Non-pigmented ciliary epithelial cell (primary cell): ENCODE results near the gene PDPN.

Experiments used
- DNase-seq: peaks from one replicate; pipeline ENCODE4 v3.0.0-alpha.2; 2010; ENCODE audit warnings: low read depth

Gene PDPN

DNA sequence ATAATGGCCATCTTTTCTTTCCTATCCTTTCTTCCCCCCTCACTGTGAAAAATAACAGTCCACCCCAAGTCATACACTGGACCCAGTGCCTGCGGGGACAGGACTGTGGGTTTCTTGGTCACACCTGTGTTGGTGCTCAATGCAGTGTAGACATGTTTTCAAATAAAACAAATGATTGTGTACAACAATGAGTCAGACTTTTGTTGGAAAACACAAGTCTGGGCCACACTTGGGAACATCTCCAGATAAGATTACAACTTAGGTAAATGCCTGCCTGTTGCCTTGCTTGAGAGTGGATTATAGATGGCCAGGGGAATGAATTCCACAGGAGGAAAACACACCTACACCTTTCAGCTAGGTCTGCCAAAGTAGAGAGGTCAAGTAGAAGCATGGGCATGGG lies 34.1 kb downstream of the PDPN start:
- no peak for DNase-seq

DNA sequence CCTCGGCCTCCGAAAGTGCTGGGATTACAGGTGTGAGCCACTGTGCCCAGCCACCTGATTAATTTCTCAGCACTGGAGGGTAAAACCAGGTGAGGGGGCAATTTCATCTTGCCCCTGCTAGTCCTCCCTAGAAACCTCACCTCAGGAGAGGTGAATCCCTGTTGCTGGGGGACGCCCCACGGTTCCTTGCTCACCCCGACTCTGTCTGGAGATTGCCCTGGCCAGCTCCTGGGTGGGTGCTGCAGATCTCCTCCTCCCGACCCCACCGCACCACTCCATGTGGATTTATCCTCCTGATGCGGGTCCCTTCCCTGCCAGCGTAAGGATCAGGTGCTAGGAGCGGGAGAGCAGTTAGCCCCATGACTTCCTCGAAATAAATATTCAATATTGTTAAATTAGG lies 34.9 kb downstream of the PDPN start:
- DNase-seq = no peak

DNA sequence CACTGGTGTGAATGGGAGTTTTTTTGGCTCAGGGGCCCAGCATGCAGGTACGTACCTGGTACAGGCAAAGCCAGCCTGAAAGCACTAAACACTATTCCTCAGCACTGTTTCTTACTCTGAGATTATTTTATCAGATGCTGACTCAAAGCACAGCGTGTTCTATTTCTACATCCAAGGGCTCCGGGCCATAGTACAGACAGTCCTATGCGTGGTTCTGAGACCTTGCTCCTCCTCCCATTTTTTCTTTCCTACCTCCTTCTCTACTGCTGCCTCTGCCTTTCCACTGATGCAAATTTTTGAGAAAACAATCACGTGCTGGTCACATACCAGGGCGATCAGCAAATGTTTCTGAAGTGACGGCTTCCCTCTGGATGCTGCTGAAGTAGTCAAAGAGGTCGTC lies 36.3 kb downstream of the PDPN start:
- no peak for DNase-seq

DNA sequence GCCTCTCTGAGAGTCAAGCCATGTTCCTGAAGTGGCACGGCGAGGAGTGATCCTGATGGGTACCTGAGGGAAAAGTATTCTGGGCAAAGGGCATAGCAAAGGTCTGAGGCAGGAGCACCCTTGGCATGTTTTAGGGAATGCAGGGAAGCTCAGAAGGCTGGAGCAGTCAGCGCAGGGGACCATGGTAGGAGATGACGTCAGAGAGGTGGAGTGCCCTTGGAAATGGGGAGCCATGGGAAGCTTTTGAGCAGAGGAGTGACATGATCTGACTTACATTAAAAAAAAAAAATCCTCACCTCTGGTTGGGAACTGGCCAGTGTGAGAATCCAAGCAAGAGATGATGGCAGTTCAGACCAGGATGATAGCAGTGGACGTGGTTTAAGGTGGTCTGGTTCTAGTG lies 37.2 kb downstream of the PDPN start:
- DNase-seq = no peak

DNA sequence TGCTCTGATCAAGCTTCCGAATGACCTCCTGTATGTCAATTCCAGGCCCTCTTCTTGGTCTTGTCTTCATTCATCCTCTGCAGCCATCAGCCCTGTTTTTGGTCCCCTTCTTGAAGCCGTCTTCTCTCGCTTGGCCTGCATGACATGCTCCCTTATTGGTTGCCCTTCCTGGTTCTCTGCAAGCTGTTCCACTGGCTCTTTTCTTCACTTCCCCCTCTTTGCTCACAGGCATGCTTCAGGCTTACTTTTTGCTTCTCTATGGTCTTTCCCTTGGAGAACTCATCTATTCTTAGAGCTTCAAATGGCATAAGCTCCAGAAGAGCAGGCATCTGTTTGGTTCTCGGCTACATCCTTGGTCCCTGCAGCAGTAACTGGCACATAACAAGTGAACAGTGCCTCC lies 38.8 kb downstream of the PDPN start:
- DNase-seq = no peak

DNA sequence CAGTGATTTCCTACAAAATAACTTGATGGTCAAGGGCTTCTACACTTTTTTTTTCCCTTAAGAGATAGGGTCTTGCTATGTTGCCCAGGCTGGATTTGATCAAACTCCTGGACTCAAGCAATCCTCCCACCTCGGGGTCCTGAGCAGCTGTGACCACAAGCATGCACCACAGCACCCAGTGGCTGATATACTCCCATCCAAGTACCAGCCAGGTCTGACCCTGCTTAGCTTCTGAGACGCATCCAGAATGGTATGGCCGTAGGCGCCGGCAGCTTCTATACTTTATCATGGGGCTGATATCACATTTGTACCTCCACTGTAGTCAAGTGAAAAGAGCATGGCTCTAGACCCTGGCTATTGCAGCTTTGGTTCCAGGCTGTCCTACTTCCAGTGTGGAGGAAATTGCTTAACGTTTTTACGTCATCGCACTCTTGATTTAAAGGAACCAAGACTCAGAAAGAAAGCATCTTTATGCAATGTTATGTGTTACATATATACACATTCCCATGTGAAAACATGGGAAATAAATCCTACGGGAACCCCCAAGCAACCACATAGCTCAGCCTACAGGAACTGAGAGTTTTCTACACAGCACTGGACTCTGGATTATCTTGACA lies 39.5 kb downstream of the PDPN start:
- no peak for DNase-seq

DNA sequence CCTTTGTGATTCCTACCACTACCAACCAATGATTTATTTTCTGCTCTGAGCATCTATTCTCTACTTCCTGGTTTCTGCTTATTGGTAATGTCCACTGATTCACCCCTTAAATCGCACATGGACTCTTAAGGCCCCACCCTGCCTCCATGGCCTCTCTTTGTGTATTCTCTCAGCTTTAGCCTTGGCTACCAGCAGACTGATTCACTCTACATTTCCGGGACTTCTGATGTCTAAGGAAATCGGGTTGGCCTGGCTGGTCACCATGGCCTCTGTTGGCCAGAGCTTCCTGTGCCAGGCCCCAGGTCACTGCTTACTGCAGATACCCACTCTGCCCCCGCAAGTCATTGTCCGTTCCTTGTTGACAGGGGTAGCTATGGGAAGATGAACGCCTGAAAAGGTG lies 40.9 kb downstream of the PDPN start:
- DNase-seq = no peak

DNA sequence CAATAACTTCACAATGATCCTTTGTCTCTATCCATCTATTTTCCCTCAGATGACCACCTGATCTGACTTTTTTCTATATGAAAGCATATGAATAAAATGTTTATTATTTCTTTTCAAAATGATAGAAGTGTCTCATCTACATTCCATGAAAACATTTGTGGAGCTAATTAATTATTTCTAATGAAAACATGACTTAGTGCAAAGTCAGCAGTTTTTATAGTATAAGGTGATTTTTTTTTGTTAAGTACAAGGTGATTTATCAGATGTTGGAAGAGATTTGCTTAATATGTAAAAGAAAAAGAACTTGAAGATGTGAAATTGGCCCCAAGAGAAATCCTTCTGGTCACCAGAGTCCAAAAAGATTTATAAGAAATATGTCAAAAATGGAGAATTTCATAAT lies 43.5 kb downstream of the PDPN start:
- no peak for DNase-seq

DNA sequence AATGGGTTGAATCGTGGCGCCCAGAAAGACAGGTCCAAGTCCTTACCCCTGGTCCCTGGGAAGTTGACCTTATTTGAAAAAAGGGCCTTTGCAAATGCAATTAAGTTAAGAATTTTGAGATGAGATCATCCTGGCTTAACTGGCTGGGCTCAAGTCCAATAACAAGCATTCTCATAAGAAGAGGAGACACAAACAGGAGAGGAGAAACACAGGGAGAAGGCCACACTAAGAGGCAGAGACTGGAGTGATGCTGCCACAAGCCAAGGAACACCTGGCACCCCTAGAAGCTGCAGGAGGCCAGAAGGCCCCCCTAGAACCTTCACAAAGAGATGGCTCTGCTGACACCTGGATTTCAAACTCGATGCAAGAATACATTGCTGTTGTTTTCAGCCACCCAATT lies 44.6 kb downstream of the PDPN start:
- DNase-seq = no peak

DNA sequence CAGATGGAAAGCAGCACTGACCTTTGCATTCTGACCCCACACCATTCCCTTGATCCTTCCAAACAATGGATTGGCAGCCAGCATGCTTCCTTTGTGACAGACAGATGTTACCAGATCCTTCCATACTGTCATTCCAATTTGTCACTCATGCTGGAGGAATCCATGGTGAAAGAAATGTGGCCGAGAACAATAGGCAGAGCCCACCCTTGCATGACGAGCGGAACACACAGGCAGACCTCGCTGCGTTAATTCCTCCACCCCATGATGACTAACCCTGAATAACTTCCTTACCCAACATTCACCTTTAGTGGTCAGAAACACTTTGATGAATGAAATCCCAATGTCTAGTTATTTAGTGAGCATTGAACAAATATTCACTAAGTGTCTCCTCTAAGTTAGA lies 45.1 kb downstream of the PDPN start:
- no peak for DNase-seq

DNA sequence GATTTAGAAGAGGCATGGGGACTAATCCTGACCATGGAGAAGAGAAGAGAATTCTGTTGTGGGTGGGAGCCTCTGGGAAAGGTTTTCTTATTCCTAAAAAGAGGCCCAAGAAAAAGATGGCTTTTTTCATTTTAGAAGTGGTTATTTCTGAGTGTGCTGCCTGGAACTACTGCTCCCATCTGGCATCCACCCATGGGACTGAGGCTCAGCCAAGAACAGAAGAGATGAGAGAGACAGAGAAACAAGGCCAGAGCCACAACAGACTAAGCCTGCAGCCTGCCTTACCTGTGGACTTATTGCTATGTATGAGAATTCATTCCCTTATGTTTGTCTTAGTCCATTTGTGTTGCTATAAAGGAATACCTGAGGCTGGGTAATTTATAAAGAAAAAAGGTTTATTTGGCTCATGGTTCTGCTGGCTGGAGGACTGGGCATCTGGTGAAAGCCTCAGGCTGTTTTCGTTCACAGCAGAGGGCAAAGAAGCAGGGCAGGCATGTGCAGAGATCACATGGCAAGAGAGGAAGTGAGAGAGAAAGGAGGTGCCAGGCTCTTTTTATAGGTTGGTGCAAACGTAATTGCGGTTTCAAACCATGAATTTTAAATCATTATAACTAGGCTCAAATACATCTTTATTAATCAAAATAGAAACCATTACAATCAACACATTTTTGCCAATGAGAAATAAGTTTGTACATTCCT lies 58.8 kb downstream of the PDPN start:
- DNase-seq = no peak

DNA sequence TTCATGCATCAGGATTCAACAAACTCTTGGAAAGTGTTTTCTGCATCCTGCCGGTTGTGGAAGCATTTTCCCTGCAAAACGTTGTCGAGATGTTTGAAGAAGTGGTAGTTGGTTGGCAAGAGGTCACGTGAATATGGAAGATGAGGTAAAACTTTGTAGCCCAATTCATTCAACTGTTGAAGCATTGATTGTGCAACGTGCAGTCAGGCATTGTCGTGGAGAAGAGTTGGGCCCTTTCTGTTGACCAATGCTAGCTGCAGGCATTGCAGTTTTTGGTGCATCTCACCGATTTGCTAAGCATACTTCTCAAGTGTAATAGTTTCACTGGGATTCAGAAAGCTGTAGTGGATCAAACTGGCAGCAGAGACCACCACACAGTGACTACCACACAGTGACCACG lies 59.4 kb downstream of the PDPN start:
- no peak for DNase-seq

DNA sequence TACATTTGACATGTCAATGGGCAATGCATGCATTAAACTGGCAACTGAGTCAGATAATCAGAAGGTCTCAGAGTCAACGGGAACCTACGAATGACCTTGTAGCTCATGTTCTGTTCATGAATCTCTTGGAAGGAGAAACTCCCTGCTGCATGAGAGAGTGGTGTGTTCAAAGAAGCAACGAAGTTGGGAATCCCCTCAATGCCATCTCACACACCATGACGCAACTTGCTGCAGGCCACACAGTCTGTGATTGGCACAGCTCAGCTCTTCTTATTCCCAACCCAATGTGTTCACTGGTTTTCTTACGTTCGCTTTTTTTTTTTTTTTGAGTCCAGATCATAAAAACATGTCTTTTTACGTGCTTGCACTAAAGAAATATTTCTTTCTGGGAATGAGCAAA lies 62.9 kb downstream of the PDPN start:
- DNase-seq = no peak

DNA sequence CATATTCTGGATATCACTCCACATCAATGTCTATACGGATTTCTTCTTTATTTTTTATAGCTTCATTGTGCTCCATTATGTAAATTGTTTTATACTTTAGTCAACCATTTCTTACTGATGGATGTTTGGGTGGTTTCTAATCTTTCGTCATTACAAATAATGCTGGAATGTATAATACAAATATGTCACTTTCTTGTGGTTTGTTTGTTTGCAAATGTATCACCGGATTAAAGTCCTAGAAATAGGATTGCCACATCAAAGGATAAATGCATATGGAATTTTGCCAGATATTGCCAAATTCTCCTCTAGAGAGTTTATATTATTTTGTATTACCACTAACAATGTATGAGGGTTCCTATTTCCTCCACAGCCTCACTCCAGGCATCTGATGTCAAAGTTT lies 67.6 kb downstream of the PDPN start:
- peak; percentile 11 for DNase-seq

DNA sequence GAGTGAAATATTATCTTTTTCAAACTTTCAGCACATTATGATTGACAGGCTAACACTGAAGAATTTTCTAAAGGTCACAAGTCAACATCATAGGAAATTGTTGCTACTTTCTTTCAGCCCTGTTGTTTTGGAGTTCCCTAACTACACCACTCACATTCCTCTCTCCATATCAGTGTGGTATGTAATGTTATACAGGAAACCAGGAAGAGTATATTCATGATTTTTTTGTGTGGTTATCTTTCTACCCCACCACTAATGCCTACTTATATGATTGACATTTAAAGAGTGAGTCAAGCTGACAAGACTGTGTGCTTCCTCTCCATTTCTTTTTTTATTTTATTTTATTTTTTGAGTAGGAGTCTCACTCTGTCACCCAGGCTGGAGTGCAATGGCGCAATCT lies 68.6 kb downstream of the PDPN start:
- DNase-seq = no peak

DNA sequence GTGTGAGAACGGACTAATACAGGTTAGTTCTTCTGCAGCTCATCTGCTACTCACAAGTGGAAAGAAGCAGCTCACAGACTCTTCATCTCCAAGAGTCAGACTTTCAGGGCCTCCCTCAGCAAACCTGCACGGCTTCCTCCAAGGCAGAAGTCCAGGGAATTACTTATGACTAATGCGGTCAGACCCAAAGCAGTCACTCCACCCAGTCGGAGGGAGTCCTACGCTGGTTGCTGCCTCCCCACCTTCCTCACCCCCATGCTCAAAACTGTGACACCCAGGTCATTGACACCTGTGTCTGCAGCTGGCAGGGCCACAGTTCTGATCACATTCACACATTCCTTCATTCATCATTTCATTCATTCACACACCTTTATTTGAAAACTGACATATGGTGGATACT lies 77.9 kb downstream of the PDPN start:
- no peak for DNase-seq

DNA sequence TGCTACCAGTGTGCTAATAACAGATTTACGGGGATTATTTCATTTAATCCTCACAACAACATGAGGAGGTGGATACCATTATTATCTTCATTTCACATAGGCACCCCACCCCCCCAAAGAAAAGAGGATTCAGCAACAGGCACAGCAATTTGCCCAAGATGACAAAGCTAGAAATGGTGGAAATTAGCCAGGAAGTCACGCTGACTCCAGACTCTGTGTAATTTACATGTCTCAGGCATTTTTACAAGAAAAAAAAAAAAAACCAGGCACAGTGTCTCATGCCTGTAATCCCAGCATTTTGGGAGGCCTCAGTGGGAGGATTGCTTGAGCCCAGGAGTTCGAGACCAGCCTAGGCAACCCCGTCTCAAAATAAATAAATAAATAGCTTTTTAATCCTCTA lies 78.9 kb downstream of the PDPN start:
- no peak for DNase-seq

DNA sequence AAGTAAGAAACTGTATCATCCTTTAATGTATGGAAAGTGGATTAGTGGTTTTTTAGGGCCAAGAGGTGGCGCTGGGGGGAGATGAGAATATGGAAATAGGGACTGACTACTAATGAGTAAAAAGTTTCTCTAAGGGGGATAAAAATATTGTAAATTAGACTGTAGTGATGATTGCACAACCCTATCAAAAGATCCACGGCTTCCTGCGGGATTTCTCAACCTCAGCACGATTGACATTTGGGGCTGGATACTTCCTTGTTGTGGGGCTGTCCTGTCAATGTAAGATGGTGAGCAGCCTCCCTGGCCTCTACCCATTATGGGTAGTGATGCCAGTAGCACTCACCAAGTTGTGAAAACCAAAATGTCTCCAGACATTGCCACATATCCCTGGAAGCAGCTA lies 80.3 kb downstream of the PDPN start:
- DNase-seq = no peak

DNA sequence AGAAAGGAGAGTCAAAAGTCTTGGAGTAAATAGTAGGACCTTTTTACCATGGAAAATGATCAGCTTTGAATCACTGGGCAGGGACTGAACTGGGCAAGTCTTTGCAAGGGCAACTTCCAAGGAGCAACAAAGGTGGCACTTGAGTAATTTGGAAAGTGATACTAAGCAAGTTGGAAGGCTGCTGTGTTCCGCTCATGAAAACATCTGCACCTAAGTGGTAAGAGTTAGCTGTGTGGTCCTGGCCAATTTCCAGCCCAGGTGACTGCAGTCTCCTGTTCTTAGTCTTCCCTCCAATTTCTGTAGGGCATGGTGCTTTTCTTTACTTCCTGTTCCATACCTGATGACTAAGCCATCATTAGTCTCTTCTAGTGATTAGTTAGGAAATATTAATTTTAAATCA lies 80.8 kb downstream of the PDPN start:
- no peak for DNase-seq

DNA sequence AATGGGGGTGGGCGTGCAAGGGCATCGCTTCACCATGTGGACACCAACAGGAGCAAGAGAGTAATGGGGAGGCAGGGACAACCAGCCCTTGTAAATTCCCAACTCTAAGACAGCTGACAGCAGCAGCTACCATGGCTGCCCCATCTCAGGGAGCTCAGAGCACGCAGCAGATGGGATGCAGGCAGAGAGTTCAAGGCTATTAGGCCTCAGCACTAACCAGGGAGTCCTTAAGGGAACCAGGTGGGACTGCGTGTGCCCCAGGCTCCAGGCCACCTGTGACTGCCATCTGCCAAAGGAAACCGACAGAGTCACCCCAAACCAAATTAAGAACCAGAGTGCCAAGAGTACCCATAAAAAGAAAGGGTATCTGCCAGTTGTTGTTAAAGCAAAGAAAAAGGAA lies 82.7 kb downstream of the PDPN start:
- DNase-seq = no peak
